Caco-2 (cell line): Measurements from ENCODE around the gene DCUN1D3. TPM values are rescaled to one million over a fixed set of nuclear protein-coding genes. Genes with fewer than 3 reads are reported as not detected.
"Not testable (repeated sequence)": the region's sequence is repeated elsewhere in the genome, so short reads cannot be mapped to it uniquely, and the experiment has no call there.

Experiments used
- BruUV-seq: library from RNA; stranded (reverse); fragments of 400-500 nt; replicated peaks from 2 replicates; lab custom pipeline; 2021; lab: Mats Ljungman, UMichigan
- CTCF ChIA-PET: fragments of 300-600 bp; sonication (Branson Sonifier 250); formaldehyde crosslinking; loops from one replicate; lab custom pipeline; 2022; ENCODE audit warnings: antibody characterized with exemption; lab: Charles Lee
- POLR2A ChIA-PET: fragments of 300-600 bp; sonication (Branson Sonifier 250); formaldehyde crosslinking; loops from one replicate; lab custom pipeline; 2022; ENCODE audit warnings: antibody characterized with exemption; lab: Charles Lee
- DNase-seq, 2 experiments: peaks; one replicate each; pipeline versions ENCODE4 v3.0.0 to v3.0.0-alpha.2; 2020 to 2022
- H3K27me3 ChIP-seq: replicated peaks from 2 replicates; pipeline ENCODE4 v1.6.0; 2011; ENCODE audit warnings: low read length; ENCODE audit not compliant: control insufficient read depth, insufficient read depth
- H3K36me3 ChIP-seq: 2 replicates; pipeline ENCODE4 v1.5.1; 2011; ENCODE audit warnings: low read length; ENCODE audit not compliant: control insufficient read depth, insufficient read depth
- H3K4me1 ChIP-seq: fragments of 250-450 bp; sonication (Bioruptor Pico); 2 replicates; pipeline ENCODE4 v1.5.1; 2020; ENCODE audit warnings: mild to moderate bottlenecking
- H3K4me3 ChIP-seq: 2 replicates; pipeline ENCODE4 v1.5.1; 2011; ENCODE audit warnings: low read depth, mild to moderate bottlenecking, control low read depth, low read length
- H3K9me3 ChIP-seq: fragments of 250-450 bp; sonication (Bioruptor Pico); 2 replicates; pipeline ENCODE4 v1.5.1; 2020; ENCODE audit warnings: mild to moderate bottlenecking, moderate library complexity
- H3K27ac Mint-ChIP-seq: one replicate; pipeline ENCODE4 v1.8.0; 2022; ENCODE audit warnings: mixed read lengths; ENCODE audit not compliant: unreplicated experiment
- H3K27me3 Mint-ChIP-seq: one replicate; pipeline ENCODE4 v1.8.0; 2022; ENCODE audit warnings: mixed read lengths; ENCODE audit not compliant: insufficient read depth, unreplicated experiment
- H3K36me3 Mint-ChIP-seq: one replicate; pipeline ENCODE4 v1.8.0; 2022; ENCODE audit warnings: mild to moderate bottlenecking, mixed read lengths; ENCODE audit not compliant: insufficient read depth, unreplicated experiment
- H3K4me1 Mint-ChIP-seq: one replicate; pipeline ENCODE4 v1.8.0; 2022; ENCODE audit warnings: low read depth, mixed read lengths; ENCODE audit not compliant: unreplicated experiment
- H3K4me3 Mint-ChIP-seq: one replicate; pipeline ENCODE4 v1.8.0; 2022; ENCODE audit warnings: mild to moderate bottlenecking, moderate library complexity, mixed read lengths; ENCODE audit not compliant: unreplicated experiment
- H3K9me3 Mint-ChIP-seq: one replicate; pipeline ENCODE4 v1.8.0; 2022; ENCODE audit warnings: mixed read lengths; ENCODE audit not compliant: unreplicated experiment
- CTCF ChIP-seq, 2 experiments: fragments of 200-600 bp in 1 of 2; IDR thresholded peaks; 1 replicate in 1 of 2; 2 replicates in 1 of 2; pipeline versions ENCODE4 v1.5.1 to v1.8.0; 2011 to 2022; ENCODE audit warnings: antibody characterized with exemption in 1 of 2, control low read depth in 1 of 2, inconsistent platforms in 1 of 2, low read depth in 1 of 2, low read length in 1 of 2, mild to moderate bottlenecking in 1 of 2, moderate library complexity in 1 of 2; ENCODE audit not compliant: insufficient read depth in 1 of 2, severe bottlenecking in 1 of 2, unreplicated experiment in 1 of 2
- intact Hi-C: fragments of 100-400 bp; cut with micrococcal nuclease; formaldehyde crosslinking; loops from one replicate; pipeline ENCODE4 v1.10.0; 2022; ENCODE audit not compliant: unreplicated experiment
- total RNA-seq: library from RNA; stranded (reverse); gene quantifications from 2 replicates; pipeline ENCODE4 v1.2.3, GENCODE V29; 2022

Gene DCUN1D3
- total RNA-seq, 1 experiment from 2014 or later: 19.2 TPM

GRCh38 chr16:20933589-20933988 lies 33.4 kb upstream of the DCUN1D3 start:
- Mint-ChIP-seq H3K27me3 (no peaks in the 10 kb centered on the region), H3K27ac (no peak overlapping the region), H3K4me3 (no peak overlapping the region), H3K36me3 (no peaks in the 10 kb centered on the region), H3K9me3 (no peaks in the 10 kb centered on the region), H3K4me1 (peaks cover 12% of the 10 kb centered on the region)
- Histone ChIP-seq H3K36me3 (no peaks in the 10 kb centered on the region), H3K4me1 (peaks cover 40% of the 10 kb centered on the region), H3K9me3 (no peaks in the 10 kb centered on the region), H3K27me3 (no peaks in the 10 kb centered on the region), H3K4me3 (no peak overlapping the region)
- no TSS peak for BruUV-seq
- no peak for DNase-seq
- ChIA-PET CTCF (interaction anchor here (0.6 kb wide), 1 partner anchor 33 kb away, joined by 6 read pairs; the partner anchor contains the start of genes DCUN1D3 and LYRM1), POLR2A (no interaction called here)
- intact Hi-C loops: no loop called here
- no peak for TF ChIP-seq CTCF (IDR thresholded peaks at IDR 0.05; ENCODE audit: insufficient read depth in 1 of 2, low read depth in 1 of 2, low read length in 1 of 2, severe bottlenecking in 1 of 2, unreplicated experiment in 1 of 2)

DNA sequence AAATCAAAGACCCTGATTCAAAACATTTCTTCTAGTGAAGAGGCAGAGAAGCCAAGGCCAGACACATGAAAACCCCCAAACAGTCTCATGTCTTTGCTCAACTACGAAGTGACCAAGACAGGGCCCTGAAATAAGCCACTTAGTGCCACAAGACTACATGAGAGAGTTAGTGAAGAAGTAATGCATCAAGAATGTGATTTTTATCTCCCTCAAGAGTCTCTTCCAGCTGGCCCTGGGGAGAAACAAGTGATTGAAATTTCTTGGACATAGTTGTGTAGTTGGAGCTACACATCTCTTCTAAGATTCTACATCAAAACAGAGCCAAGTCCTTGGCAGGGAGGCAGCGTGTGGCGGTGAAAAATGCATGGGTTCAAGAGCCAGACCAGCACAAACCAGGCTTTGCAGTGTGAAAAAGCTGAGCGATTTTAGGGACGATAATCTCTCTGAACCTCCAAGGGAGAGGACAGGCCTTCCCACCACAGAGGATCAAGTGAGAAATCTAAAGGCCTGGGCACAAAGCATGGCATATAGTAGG lies 31.0 kb upstream of the DCUN1D3 start:
- Mint-ChIP-seq H3K27ac (no peak overlapping the region), H3K4me1 (peaks cover 22% of the 10 kb centered on the region), H3K36me3 (peaks cover 5% of the 10 kb centered on the region), H3K4me3 (no peak overlapping the region), H3K9me3 (no peaks in the 10 kb centered on the region), H3K27me3 (no peaks in the 10 kb centered on the region)
- POLR2A ChIA-PET: no interaction called here
- H3K4me1 ChIP-seq: peaks cover 18% of the 10 kb centered on the region
- BruUV-seq: no TSS peak
- H3K4me3 ChIP-seq: no peak overlapping the region
- no peaks in the 10 kb centered on the region for H3K36me3 ChIP-seq
- CTCF ChIA-PET: no interaction called here
- no peak for DNase-seq
- no peaks in the 10 kb centered on the region for H3K9me3 ChIP-seq
- intact Hi-C loops: no loop called here
- TF ChIP-seq CTCF (IDR thresholded peaks at IDR 0.05; ENCODE audit: insufficient read depth in 1 of 2, low read depth in 1 of 2, low read length in 1 of 2, severe bottlenecking in 1 of 2, unreplicated experiment in 1 of 2): no peak
- H3K27me3 ChIP-seq: no peaks in the 10 kb centered on the region

DNA sequence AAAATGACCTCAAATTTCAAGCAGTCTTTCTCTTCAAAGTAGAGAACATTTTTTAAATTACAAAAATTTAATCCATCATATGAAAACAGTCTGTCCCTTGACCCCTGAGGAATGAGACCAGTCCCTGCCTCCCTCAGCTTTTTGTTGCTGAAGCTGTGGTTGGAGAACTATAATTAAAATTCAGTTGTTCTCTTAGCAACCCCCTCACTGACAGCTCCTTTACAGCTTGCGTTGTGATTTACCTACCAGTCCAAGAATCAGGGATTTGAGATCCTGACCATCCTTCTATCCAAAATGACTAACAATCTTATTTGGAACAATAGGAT lies 30.2 kb upstream of the DCUN1D3 start:
- H3K9me3 Mint-ChIP-seq: no peaks in the 10 kb centered on the region
- Histone ChIP-seq H3K9me3 (no peaks in the 10 kb centered on the region), H3K4me3 (no peak overlapping the region), H3K4me1 (peaks cover 26% of the 10 kb centered on the region), H3K27me3 (no peaks in the 10 kb centered on the region), H3K36me3 (no peaks in the 10 kb centered on the region)
- intact Hi-C loops: no loop called here
- CTCF ChIA-PET: no interaction called here
- H3K27me3 Mint-ChIP-seq: no peaks in the 10 kb centered on the region
- H3K4me1 Mint-ChIP-seq: peaks cover 30% of the 10 kb centered on the region
- POLR2A ChIA-PET: interaction anchor here (0.6 to 0.7 kb wide), 2 partner anchors 22 to 166 kb away, joined by 3 to 5 read pairs; no protein-coding TSS in a partner anchor
- H3K36me3 Mint-ChIP-seq: peaks cover 12% of the 10 kb centered on the region
- TF ChIP-seq CTCF (IDR thresholded peaks at IDR 0.05; ENCODE audit: insufficient read depth in 1 of 2, low read depth in 1 of 2, low read length in 1 of 2, severe bottlenecking in 1 of 2, unreplicated experiment in 1 of 2): no peak
- no peak overlapping the region for H3K27ac Mint-ChIP-seq
- BruUV-seq: no TSS peak
- H3K4me3 Mint-ChIP-seq: no peak overlapping the region
- no peak for DNase-seq

GRCh38 chr16:20929676-20930364 lies 29.7 kb upstream of the DCUN1D3 start:
- H3K4me3 ChIP-seq, H3K36me3 ChIP-seq, intact Hi-C loops, CTCF ChIA-PET, DNase-seq, H3K4me3 Mint-ChIP-seq, H3K27me3 ChIP-seq, BruUV-seq, H3K27me3 Mint-ChIP-seq, H3K9me3 ChIP-seq, H3K9me3 Mint-ChIP-seq, H3K27ac Mint-ChIP-seq: not testable (repeated sequence)
- POLR2A ChIA-PET: interaction anchor here (0.6 to 0.7 kb wide), 2 partner anchors 22 to 166 kb away, joined by 3 to 5 read pairs; no protein-coding TSS in a partner anchor
- Mint-ChIP-seq H3K4me1 (peaks cover 30% of the 10 kb centered on the region), H3K36me3 (peaks cover 13% of the 10 kb centered on the region)
- peaks cover 22% of the 10 kb centered on the region for H3K4me1 ChIP-seq
